DLD1 (cell line): Measurements from ENCODE around the gene UNC79.

Experiments used
- in situ Hi-C: cut with HindIII; loops from 2 replicates; pipeline ENCODE4 v1.10.0; 2017; ENCODE audit warnings: low sequenced_read_pairs

The UNC79 gene

DNA sequence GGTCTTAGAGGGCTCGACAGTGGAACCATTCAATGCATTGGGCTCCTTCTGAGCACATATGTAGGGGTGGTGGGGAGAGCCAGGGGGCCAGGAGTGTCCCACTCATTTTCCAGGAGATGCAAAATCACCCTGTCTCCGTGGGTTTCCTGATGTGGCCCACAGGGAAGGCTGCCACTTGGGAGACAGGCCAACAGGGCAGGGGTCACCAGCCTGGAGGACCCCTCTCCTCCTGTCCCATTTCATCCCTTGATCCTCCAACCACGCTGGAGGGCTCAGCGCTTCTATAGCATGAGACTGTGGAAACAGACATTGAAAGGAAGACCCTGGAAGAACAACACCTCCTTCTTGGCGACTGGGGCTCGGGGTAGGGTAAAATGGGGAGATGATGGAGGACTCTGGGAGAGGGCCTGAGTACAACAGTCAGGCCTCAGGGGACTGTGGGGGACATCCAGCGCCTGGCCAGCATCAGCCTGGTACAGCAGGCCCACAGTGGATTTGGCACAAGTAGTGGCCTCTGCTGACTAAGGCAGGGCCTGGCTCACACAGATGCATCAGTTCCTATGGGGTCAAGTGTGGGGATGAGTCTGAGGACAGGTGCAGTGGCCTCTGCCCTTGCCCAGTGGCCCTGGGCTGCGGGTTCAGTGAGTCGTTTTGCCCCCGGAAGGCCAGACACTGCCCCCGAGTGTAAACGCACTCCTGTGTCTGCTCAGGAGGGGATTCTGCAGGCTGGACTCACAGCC, 289.5 kb downstream of the UNC79 start:
- in situ Hi-C loops, result no loop called here

- in situ Hi-C loops, result no loop called here
These were observed 290.3 kb downstream of the UNC79 start for GRCh38 chr14:93720981-93721483.

GRCh38 chr14:93723001-93723400, 292.3 kb downstream of the UNC79 start:
- in situ Hi-C loops, result no loop called here

- in situ Hi-C loops, result no loop called here
These were observed 294.4 kb downstream of the UNC79 start for GRCh38 chr14:93725002-93725582.

- in situ Hi-C loops, result no loop called here
These were observed 295.3 kb downstream of the UNC79 start for GRCh38 chr14:93725993-93726392.

DNA sequence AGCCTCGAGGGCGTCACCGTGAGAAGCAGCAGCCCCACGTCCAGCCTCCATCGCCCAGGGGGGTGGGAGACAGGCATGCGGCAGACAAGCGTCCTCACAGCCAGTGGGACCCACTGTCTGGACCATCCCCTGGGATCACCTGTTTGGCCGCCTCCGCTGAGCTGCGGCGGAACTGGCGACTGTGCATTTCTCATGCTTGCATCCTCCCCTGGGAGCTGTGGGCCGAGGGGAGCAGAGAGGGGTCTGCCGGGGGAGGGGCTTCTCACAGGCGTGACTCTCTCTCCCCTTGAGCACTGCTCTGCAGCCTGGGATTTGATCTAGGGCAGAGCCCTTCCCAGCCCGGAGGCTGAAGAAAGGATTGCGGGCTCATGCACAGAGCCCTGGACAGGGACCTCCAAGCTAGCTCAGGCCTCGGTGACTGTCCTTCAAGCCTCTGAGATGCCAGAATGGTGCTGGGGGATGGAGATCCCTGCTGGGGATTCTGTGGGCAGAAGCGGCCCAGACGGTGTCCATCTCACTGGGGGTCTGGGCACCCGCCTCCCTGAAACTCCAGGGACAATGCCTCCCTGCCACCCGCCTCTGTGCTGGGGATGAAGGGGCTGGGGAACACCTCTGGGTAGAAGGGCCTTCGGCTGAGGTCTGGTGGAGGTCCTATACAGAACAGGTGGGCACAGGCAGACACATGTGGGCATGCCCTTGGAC, 296.5 kb downstream of the UNC79 start:
- in situ Hi-C loops, result no loop called here

DNA sequence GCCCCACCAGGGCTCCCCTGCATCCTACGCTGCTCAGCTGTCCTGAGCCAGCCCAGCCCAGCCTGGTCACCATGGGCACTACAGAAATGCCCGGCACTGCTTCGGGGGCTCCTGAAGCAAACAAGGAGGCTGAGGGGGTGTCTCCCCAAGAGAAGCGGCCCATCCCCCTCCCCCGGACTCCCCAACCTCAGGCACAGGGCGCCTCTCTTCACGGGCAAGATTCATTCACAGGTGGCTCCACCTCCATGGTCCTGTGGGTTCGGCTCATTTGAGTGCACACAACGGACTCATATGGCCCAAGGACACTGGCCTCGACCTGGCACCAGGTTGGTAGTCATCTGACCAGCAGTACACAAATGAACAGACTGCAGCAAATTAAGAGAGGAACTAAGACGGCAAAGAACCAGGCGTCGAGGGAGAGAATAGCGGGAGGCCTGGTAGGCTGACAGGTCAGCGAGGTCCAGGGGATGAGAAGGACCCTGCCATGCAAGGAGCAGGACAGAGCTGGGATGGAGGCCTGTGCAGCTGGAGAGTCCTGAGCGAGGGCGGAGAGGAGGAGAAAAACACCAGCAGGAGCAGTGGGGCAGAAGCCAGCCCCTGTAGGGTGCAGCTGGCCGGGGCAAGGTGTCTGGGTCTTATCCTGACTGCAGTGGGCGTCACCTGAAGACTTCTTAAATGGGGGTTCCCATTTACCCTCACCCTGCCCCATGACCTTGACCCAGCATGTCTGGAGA, 297.3 kb downstream of the UNC79 start:
- in situ Hi-C loops, result no loop called here

- in situ Hi-C loops, result no loop called here
These were observed 297.9 kb downstream of the UNC79 start for GRCh38 chr14:93728651-93729016.

DNA sequence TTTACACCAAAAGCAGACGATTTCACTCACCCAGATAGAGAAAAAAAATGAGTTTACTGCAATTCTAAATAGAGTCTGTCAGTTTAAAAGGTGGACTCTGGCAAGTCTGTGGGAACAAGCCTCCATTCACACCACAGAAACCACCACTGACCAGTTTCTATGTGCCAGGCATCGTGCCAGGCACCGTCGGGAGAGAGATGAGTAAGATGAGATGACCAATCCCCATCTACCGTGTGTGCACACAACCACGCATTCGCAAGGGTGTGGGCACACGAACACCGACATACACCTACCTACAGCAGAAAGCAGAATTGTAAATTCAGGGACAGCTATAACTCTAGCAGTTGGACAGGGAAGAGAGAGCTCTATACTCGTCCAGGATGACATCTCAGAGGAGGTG, 299.3 kb downstream of the UNC79 start:
- in situ Hi-C loops, result no loop called here

DNA sequence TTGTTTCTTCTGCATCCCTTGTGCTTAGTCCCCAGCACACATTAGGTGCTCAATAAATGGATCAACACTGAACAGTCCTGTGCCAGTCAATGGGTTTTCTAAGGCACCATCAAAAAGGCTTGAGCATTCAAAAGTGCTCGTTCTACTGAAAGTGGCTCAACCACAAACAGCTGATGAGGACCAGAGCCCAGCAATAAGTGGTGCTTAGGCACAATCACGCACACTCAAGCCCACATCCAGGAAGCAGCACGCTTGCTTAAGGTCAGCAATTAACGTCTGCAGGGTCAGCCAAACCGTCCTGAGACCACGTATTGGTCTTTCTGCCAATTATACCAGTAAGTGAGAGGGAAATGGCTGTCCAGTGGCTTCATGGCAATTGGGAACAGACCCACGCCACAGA, 301.0 kb downstream of the UNC79 start:
- in situ Hi-C loops, result no loop called here

DNA sequence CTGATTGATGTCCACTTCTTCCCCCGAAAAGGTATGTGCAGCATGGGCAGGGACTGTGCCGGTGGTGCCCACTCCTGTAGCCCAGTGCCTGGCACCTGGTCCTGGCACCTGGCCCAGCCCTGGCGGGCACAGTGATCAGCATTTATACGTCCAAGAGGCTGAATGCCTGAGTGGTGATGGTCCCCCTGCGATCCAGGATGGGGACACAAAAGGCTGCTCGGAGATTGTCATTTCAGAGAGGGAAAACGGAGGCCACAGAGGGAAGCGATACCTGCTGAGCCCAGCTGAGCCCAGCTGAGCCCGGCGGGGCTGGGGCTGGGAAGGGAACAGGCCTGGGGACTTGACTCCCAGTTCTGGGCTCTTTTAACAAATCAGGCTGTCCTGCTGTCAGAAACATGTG, 301.8 kb downstream of the UNC79 start:
- in situ Hi-C loops, result no loop called here

GRCh38 chr14:93733231-93733630, 302.5 kb downstream of the UNC79 start:
- in situ Hi-C loops, result no loop called here

GRCh38 chr14:93733631-93734030, 302.9 kb downstream of the UNC79 start:
- in situ Hi-C loops, result no loop called here

DNA sequence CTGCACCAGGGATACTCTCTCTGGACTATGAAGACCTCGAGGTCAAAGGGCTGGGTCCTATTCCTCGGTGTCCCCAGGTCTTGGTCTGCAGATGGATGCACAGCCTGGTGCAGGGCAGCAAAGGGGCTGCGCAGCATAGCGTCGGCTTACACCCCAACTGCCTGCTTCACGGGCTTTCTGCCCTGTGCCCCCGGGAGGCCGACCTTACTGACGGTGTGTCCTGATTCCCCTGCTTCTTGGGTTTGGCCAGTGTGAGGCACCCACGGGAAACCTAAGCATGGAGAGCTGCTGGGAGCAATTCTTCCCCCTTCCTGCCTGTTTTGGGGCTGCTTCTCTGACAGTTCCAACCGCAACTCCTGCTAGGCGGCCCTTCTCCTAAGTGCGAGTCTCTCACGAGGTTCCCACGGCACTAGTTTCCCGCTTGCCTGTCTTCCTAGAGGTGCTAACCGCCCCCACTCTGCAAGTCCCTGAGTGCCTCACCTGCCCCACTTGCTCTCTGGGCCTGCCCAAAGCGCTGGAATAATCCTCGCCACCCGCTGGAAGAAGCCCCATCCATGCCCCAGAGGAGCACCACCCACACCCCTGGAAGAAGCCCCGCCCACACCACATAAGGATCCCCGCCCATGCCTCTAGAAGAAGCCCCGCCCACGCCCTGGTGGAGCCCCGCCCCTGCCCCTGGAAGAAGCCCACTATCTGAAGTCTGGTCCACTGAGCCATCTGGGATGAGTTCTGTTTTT, 303.5 kb downstream of the UNC79 start:
- in situ Hi-C loops, result no loop called here

- in situ Hi-C loops, result no loop called here
These were observed 304.5 kb downstream of the UNC79 start for GRCh38 chr14:93735206-93735605.

DNA sequence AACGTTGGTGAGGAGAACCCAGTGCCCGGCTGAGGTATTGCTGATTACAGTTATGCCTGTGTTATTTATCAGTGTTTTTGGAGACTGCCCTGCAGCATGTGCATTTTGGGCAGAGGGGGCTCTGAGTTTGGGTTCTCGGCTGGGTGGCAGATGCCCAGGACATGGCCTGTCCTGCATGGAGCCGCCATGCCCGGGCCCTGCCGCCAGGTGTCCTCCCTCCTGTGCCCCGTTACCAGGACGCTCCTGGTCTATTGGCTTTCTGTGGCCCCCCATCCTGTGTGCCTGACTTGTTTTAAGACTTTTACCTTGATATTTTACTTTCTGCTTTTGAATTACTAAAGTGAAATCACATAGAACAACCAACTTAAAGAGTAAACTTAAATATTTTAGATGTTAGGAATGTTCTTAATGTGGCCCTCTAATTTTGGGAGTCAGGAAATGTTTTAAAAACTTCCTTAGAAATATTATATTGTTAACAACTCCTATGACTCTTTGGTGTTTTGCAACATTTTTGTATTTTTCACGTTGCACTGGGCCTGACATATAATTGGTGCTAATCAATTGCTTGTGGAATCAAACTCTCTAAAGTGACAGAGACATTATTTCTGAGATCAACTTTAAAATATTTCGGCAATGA, 305.8 kb downstream of the UNC79 start:
- in situ Hi-C loops, result no loop called here

GRCh38 chr14:93737634-93738033, 306.9 kb downstream of the UNC79 start:
- in situ Hi-C loops, result no loop called here

- in situ Hi-C loops, result no loop called here
These were observed 311.0 kb downstream of the UNC79 start for GRCh38 chr14:93741556-93742230.

- in situ Hi-C loops, result no loop called here
These were observed 312.0 kb downstream of the UNC79 start for GRCh38 chr14:93742761-93743160.
